Aorta (tissue), 5 donors: Measurements from ENCODE around the gene SRRM5. TPM values are rescaled to one million over a fixed set of nuclear protein-coding genes. Genes with fewer than 3 reads are reported as not detected.

Experiments used
- ATAC-seq: fragments of 200-7000 bp; cut with Tn5 transposase; one replicate; pipeline ENCODE4 v1.9.1; 2022; ENCODE audit warnings: moderate library complexity; ENCODE audit not compliant: low FRiP score
- DNase-seq, 2 donors: peaks; one replicate each; pipeline ENCODE4 v3.0.0-alpha.2; 2020
- H3K27ac ChIP-seq, 2 donors: one replicate each; pipeline ENCODE4 v1.5.1; 2013; ENCODE audit warnings: low read length in 2 of 2, mild to moderate bottlenecking in 2 of 2, moderate library complexity in 2 of 2, control low read depth in 1 of 2, inconsistent platforms in 1 of 2, low read depth in 1 of 2
- H3K27me3 ChIP-seq, 2 donors: one replicate each; pipeline ENCODE4 v1.6.1; 2013; ENCODE audit warnings: control low read depth in 1 of 2, low read length in 1 of 2, mild to moderate bottlenecking in 1 of 2, moderate library complexity in 1 of 2; ENCODE audit not compliant: insufficient read depth in 2 of 2, control insufficient read depth in 1 of 2
- H3K36me3 ChIP-seq, 2 donors: one replicate each; pipeline ENCODE4 v1.6.1; 2013; ENCODE audit warnings: control low read depth in 1 of 2, low read length in 1 of 2, mild to moderate bottlenecking in 1 of 2; ENCODE audit not compliant: insufficient read depth in 2 of 2, control insufficient read depth in 1 of 2
- H3K4me1 ChIP-seq, 2 donors: one replicate each; pipeline ENCODE4 v1.6.1; 2013; ENCODE audit warnings: low read length in 2 of 2, control low read depth in 1 of 2, mild to moderate bottlenecking in 1 of 2, moderate library complexity in 1 of 2; ENCODE audit not compliant: insufficient read depth in 2 of 2, control insufficient read depth in 1 of 2
- H3K4me3 ChIP-seq, 2 donors: one replicate each; pipeline ENCODE4 v1.5.1; 2013; ENCODE audit warnings: low read length in 2 of 2, control low read depth in 1 of 2, mild to moderate bottlenecking in 1 of 2
- H3K9me3 ChIP-seq: one replicate; pipeline ENCODE4 v1.6.1; 2013; ENCODE audit warnings: mild to moderate bottlenecking, low read length; ENCODE audit not compliant: control insufficient read depth
- WGBS, 2 donors: extraction: QIAGEN DNeasy Blood & Tissue Kit; methylation state at CpG; one replicate each; pipeline ENCODE4 v1.1.7; 2013; 5-methylcytosine and 5-hydroxymethylcytosine counted together
- intact Hi-C, 2 donors: fragments of 100-400 bp; cut with DNase I; formaldehyde crosslinking; loops; one replicate each; pipeline versions ENCODE4 v1.14.2 to v1.15.0; 2022
- polyA plus RNA-seq, 2 donors: library from polyadenylated mRNA; stranded (reverse); fragments of 200-250 nt; gene quantifications; one replicate each; pipeline ENCODE4 v1.2.3, GENCODE V29; 2013
- total RNA-seq, 2 donors: library from RNA; stranded (reverse); fragmentation: NEBNext Ultra II Directional; extraction: Animal tissue kit (Norgen Biotek cat#: 25700); gene quantifications; one replicate each; pipeline ENCODE4 v1.2.1, GENCODE V29; 2021
- donor health status: healthy with polysubstance abuse.
- donor health status: Bipolar disorder and iron deficiency.
- donor health status: DM: no; HTN: no; CAD: no.
- donor health status: DM: no; HTN: no; CAD: no.
- donor health status: DM: yes; HTN: yes; CAD: no.

The SRRM5 gene
- total and polyA plus RNA-seq, 4 donors = 0.51 to 0.69 (median 0.52) TPM; not detected in 1

- Histone ChIP-seq H3K27ac (no peak overlapping the region), H3K36me3 (peaks cover 2 to 3% of the 10 kb centered on the region in 2 donors), H3K9me3 (no peaks in the 10 kb centered on the region), H3K27me3 (no peaks in the 10 kb centered on the region), H3K4me3 (no peak overlapping the region), H3K4me1 (no peaks in the 10 kb centered on the region)
- 88 to 91% methylated on average over 7 of the region's 7 CpGs for WGBS, 2 donors
- DNase-seq (no peak), ATAC-seq (no peak)
- intact Hi-C loops = no loop called here
Measured at GRCh38 chr19:43606569-43607229, 5.2 kb upstream of the SRRM5 start.

GRCh38 chr19:43607238-43608205, 4.4 kb upstream of the SRRM5 start:
- Histone ChIP-seq H3K36me3 (peaks cover 1 to 2% of the 10 kb centered on the region in 2 donors), H3K9me3 (no peaks in the 10 kb centered on the region), H3K4me3 (no peak overlapping the region), H3K27me3 (no peaks in the 10 kb centered on the region), H3K4me1 (no peaks in the 10 kb centered on the region), H3K27ac (no peak overlapping the region)
- ATAC-seq (no peak), DNase-seq (no peak)
- WGBS, 2 donors = 81% methylated on average over 28 of the region's 28 CpGs
- intact Hi-C loops = no loop called here

DNA sequence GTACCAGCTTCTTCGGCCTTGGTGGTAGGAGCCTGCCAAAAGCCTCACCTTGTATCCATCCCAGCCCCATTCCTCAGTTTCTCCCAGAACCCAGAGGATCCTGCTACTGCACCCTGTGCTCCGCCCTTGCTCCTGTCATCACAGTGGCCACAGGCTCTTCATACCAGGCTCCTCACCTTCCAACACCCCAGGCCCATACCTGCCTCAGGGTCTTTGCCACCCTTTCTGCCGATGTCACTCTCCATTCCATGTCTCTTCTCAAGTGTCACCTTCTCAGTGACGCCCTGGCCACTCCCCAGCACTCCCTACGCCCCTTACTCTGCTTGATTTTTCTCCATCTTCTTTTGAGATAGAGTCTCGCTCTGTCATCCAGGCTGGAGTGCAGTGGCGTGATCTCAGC, 2.0 kb upstream of the SRRM5 start:
- no peak overlapping the region for H3K4me3 ChIP-seq
- no peak for ATAC-seq
- intact Hi-C loops = no loop called here
- H3K9me3 ChIP-seq = no peaks in the 10 kb centered on the region
- no peak for DNase-seq
- H3K27me3 ChIP-seq = no peaks in the 10 kb centered on the region
- no peaks in the 10 kb centered on the region for H3K4me1 ChIP-seq
- H3K36me3 ChIP-seq = peaks cover 0 to 2% of the 10 kb centered on the region in 2 donors
- 89 to 90% methylated on average over 7 of the region's 7 CpGs for WGBS, 2 donors
- no peak overlapping the region for H3K27ac ChIP-seq

GRCh38 chr19:43610493-43610892, 1.4 kb upstream of the SRRM5 start:
- Histone ChIP-seq H3K4me1 (no peaks in the 10 kb centered on the region), H3K4me3 (no peak overlapping the region), H3K9me3 (no peaks in the 10 kb centered on the region), H3K27ac (no peak overlapping the region), H3K36me3 (peaks cover 0 to 2% of the 10 kb centered on the region in 2 donors), H3K27me3 (no peaks in the 10 kb centered on the region)
- ATAC-seq (no peak), DNase-seq (no peak)
- intact Hi-C loops = no loop called here
- WGBS, 2 donors = 53 to 59% methylated on average over 3 of the region's 3 CpGs

GRCh38 chr19:43612374-43612773, 486 bp downstream of the SRRM5 start:
- no peak overlapping the region for H3K27ac ChIP-seq
- intact Hi-C loops = no loop called here

DNA sequence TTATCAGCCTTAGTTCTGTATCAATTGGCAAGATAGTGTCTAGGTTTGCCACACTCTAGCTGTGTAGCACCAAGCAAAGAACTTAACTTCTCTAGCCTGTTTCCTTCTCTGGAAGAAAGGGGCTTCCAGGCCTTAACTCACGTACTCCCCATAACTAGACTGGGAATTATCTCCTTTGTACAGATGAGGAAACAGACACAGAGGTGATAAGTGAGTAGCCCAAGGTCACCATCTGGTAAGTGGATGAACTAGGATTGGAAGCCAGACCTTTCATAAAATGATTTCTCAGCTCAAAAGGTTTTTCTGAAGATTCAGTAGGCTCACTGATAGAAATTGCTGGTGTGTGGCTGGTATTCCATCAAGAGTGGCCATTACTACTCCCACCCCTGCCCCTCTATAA, 4.4 kb downstream of the SRRM5 start:
- 79% methylated on average over 1 of the region's 1 CpG for WGBS, 2 donors
- DNase-seq (no peak), ATAC-seq (no peak)
- Histone ChIP-seq H3K27ac (no peak overlapping the region), H3K4me1 (no peaks in the 10 kb centered on the region), H3K4me3 (no peak overlapping the region), H3K27me3 (no peaks in the 10 kb centered on the region), H3K36me3 (peaks cover 0 to 2% of the 10 kb centered on the region in 2 donors), H3K9me3 (no peaks in the 10 kb centered on the region)
- intact Hi-C loops = no loop called here

More at GRCh38 chr19:43612374-43612773, 486 bp downstream of the SRRM5 start:
- no peaks in the 10 kb centered on the region for H3K9me3 ChIP-seq
- H3K27me3 ChIP-seq = no peaks in the 10 kb centered on the region
- H3K4me1 ChIP-seq = no peaks in the 10 kb centered on the region
- no peak overlapping the region for H3K4me3 ChIP-seq
- no peak for DNase-seq
- peaks cover 0 to 2% of the 10 kb centered on the region in 2 donors for H3K36me3 ChIP-seq
- WGBS, 2 donors = 95% methylated on average over 12 of the region's 12 CpGs
- ATAC-seq = no peak

DNA sequence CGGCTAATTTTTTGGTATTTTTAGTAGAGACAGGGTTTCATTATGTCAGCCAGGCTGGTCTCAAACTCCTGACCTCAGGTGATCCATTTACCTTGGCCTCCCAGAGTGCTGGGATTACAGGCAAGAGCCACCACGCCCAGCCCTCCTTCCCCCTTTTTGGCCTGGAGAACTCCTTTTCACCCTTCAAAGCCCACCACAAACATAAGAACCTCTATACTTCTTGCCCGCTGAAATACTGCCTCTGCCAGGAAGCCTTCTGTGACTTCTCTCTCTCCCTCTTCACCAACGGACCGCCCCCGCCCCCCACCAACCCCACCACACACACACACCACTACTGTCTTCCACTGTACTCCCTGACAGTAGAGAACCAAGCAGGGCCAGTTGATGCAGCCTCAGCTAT, 5.1 kb downstream of the SRRM5 start:
- Histone ChIP-seq H3K4me1 (no peaks in the 10 kb centered on the region), H3K36me3 (peaks cover 0 to 2% of the 10 kb centered on the region in 2 donors), H3K4me3 (no peak overlapping the region), H3K9me3 (no peaks in the 10 kb centered on the region), H3K27ac (no peak overlapping the region), H3K27me3 (no peaks in the 10 kb centered on the region)
- 89 to 92% methylated on average over 6 of the region's 6 CpGs for WGBS, 2 donors
- DNase-seq (no peak), ATAC-seq (no peak)
- intact Hi-C loops = no loop called here

- H3K27me3 ChIP-seq = no peaks in the 10 kb centered on the region
- H3K9me3 ChIP-seq = no peaks in the 10 kb centered on the region
- H3K36me3 ChIP-seq = no peaks in the 10 kb centered on the region
- 0 to 1% methylated on average over 14 of the region's 14 CpGs for WGBS, 2 donors
- intact Hi-C loops = loop anchor here in 1 of 2 donors (2.0 kb wide), 1 partner anchor 48 kb away; no protein-coding TSS in a partner anchor
- H3K27ac ChIP-seq = peak overlapping the region in 1 of 2 donors; percentile 69
- no peak for DNase-seq
- no peaks in the 10 kb centered on the region for H3K4me1 ChIP-seq
- H3K4me3 ChIP-seq = peak overlapping the region; percentile 43 to 52
- ATAC-seq = peak; percentile 1
Measured at GRCh38 chr19:43618921-43619261, 7.0 kb downstream of the SRRM5 start.
